Hematopoietic multipotent progenitor cell treated with erythropoietin and hydrocortisone succinate and interleukin-3 and kit ligand, for 4 days (in vitro differentiated cells): ENCODE measurements around the gene ZNF574.

ENCODE experiments used
- DNase-seq: peaks from one replicate; pipeline ENCODE4 v3.0.0-alpha.2; 2015

The ZNF574 gene

GRCh38 chr19:42105368-42105767, 29.4 kb downstream of the ZNF574 start:
- DNase-seq = no peak

- peak; percentile 94 for DNase-seq
Measured at GRCh38 chr19:42108527-42109389, 32.8 kb downstream of the ZNF574 start.

- no peak for DNase-seq
Measured at GRCh38 chr19:42109896-42110295, 33.9 kb downstream of the ZNF574 start.

GRCh38 chr19:42110658-42111057, 34.7 kb downstream of the ZNF574 start:
- no peak for DNase-seq

GRCh38 chr19:42111384-42111783, 35.4 kb downstream of the ZNF574 start:
- no peak for DNase-seq

GRCh38 chr19:42111811-42112210, 35.8 kb downstream of the ZNF574 start:
- no peak for DNase-seq

GRCh38 chr19:42113641-42114348, 37.8 kb downstream of the ZNF574 start:
- DNase-seq = no peak

GRCh38 chr19:42114412-42114811, 38.4 kb downstream of the ZNF574 start:
- no peak for DNase-seq

- no peak for DNase-seq
Measured at GRCh38 chr19:42115219-42115618, 39.3 kb downstream of the ZNF574 start.

GRCh38 chr19:42115705-42116104, 39.7 kb downstream of the ZNF574 start:
- no peak for DNase-seq

GRCh38 chr19:42116308-42117075, 40.5 kb downstream of the ZNF574 start:
- no peak for DNase-seq

- DNase-seq = no peak
Measured at GRCh38 chr19:42117076-42117475, 41.1 kb downstream of the ZNF574 start.

GRCh38 chr19:42120276-42120980, 44.5 kb downstream of the ZNF574 start:
- DNase-seq = no peak

GRCh38 chr19:42121036-42121621, 45.2 kb downstream of the ZNF574 start:
- DNase-seq = peak; percentile 29

- DNase-seq = peak; percentile 77
Measured at GRCh38 chr19:42121656-42122069, 45.7 kb downstream of the ZNF574 start.

GRCh38 chr19:42122691-42123607, 47.0 kb downstream of the ZNF574 start:
- DNase-seq = no peak

GRCh38 chr19:42123765-42124164, 47.8 kb downstream of the ZNF574 start:
- no peak for DNase-seq

- DNase-seq = no peak
Measured at GRCh38 chr19:42124386-42124901, 48.5 kb downstream of the ZNF574 start.

GRCh38 chr19:42125536-42125935, 49.6 kb downstream of the ZNF574 start:
- no peak for DNase-seq

GRCh38 chr19:42126574-42126973, 50.6 kb downstream of the ZNF574 start:
- DNase-seq = no peak
